ENCODE data around the gene ZDHHC14.

Gene ZDHHC14

DNA sequence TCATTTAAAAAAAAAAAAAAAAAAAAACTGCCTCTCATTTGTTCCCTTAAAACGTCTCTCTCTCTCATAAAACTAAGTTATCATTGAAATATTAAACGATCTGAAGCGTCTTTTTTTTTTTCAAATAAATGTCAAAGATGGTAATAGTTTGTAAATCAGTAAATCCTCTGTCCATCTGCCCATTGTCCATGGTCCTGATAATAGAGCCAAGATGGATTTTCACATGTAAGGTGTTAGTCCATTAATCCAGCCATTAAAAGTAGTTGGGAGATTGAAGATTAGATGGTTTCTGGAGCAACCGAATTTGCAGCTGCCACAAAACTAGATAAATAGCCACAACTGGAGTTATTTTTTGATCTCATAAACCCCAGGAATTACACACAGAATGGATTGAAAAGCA is 296.2 kb downstream of the ZDHHC14 start:
- DNase-seq (ENCODE audit: low read depth, low spot score), result no peak
- no peaks in the 10 kb centered on the region for H3K27me3 ChIP-seq (ENCODE audit: insufficient read depth, insufficient read length)
- H3K9ac ChIP-seq (ENCODE audit: insufficient read length, low read depth), result no peak overlapping the region
- no peak overlapping the region for H3K4me3 ChIP-seq (ENCODE audit: insufficient read length, low read depth)
- H3K9me3 ChIP-seq (ENCODE audit: insufficient read depth, low read length), result no peaks in the 10 kb centered on the region
- H3K4me1 ChIP-seq (ENCODE audit: insufficient read depth, insufficient read length), result no peaks in the 10 kb centered on the region
- H3K36me3 ChIP-seq (ENCODE audit: insufficient read depth, insufficient read length, low read length), result no peaks in the 10 kb centered on the region
- TF ChIP-seq SUZ12 (IDR thresholded peaks at IDR 0.05; ENCODE audit: extremely low read depth, insufficient read depth, insufficient read length), result no peak
- TF ChIP-seq YY1 (IDR thresholded peaks at IDR 0.05; ENCODE audit: insufficient read depth, insufficient read length), result no peak

DNA sequence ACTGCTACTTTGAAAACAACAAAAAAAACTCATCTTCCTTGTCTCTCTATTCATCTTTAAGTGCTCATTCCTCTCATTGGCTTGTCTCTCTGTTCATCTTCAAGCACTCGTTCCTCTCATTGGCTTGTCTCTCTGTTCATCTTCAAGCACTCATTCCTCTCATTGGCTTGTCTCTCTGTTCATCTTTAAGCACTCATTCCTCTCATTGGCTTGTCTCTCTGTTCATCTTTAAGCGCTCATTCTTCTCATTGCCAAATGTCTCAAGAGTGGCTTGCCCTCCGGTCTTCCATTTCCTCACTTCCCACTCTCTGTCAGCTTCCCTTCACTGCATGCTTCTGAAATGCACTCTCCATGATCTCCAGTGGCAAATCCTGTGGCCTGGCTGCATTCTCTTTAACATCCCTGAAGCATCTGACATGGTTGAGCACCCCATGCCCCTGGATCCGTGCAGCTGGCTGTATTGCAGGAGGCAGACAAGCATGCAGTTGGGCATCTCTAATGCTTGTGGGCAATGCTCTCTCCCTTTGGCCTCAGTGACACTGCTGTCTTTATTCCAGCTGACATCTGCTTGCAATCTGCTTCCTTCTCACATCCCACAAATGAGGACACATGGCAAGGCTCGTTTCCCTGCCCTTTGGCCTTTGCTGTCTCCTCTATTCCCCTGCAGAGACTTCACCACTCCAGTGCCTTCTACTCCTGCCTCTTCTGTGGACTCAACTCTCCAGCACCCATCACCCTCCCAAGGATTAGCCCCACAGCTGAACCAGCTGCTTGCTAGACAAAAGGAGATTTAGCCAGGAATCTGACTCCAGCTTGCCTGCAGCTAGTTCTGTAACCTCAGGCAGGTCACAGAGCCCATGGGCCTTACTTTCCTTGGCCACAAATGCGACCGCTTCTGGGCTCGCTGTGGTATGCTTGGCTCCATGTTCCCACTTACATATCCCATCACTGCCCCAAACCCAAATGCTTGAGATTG is 298.9 kb downstream of the ZDHHC14 start:
- no peaks in the 10 kb centered on the region for H3K36me3 ChIP-seq (ENCODE audit: insufficient read depth, insufficient read length, low read length)
- no peaks in the 10 kb centered on the region for H3K9me3 ChIP-seq (ENCODE audit: insufficient read depth, low read length)
- no peaks in the 10 kb centered on the region for H3K4me1 ChIP-seq (ENCODE audit: insufficient read depth, insufficient read length)
- no peak overlapping the region for H3K9ac ChIP-seq (ENCODE audit: insufficient read length, low read depth)
- no peak for DNase-seq (ENCODE audit: low read depth, low spot score)
- no peak for TF ChIP-seq YY1 (IDR thresholded peaks at IDR 0.05; ENCODE audit: insufficient read depth, insufficient read length)
- no peak for TF ChIP-seq ZNF274 (IDR thresholded peaks at IDR 0.05; ENCODE audit: low read depth, low read length)
- no peak for TF ChIP-seq SUZ12 (IDR thresholded peaks at IDR 0.05; ENCODE audit: extremely low read depth, insufficient read depth, insufficient read length)
- H3K4me3 ChIP-seq (ENCODE audit: insufficient read length, low read depth), result no peak overlapping the region
- H3K27me3 ChIP-seq (ENCODE audit: insufficient read depth, insufficient read length), result no peaks in the 10 kb centered on the region

DNA sequence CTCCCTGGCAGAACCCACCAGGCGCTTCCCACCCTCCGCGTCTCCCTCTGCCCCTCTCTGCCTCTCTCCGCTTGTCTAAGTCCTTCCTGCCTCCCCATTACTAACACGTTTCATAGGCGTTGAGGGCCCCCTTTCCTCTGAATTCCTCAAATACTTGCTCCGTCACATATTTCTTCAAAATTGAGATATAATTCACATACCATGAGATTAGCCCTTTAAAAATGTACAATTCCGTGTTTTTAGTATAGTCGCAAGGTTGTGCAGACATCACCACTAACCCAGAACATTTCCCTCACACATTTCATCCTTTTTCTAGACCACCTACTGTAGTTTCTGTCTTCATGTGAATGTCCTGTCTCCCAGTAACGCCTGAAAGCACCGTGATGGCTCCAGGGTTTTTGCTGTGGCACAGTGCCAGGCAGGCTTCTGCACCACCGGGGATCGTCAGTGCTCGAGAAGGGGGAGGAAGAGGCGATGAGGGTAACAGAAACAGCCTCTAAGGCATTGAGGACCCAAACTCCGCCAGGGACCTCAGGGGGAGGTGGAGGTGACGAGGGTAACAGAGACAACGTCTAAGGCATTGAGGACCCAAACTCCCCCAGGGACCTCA is 300.2 kb downstream of the ZDHHC14 start:
- H3K36me3 ChIP-seq (ENCODE audit: insufficient read depth, insufficient read length, low read length), result no peaks in the 10 kb centered on the region
- no peaks in the 10 kb centered on the region for H3K27me3 ChIP-seq (ENCODE audit: insufficient read depth, insufficient read length)
- DNase-seq (ENCODE audit: low read depth, low spot score), result no peak
- H3K9ac ChIP-seq (ENCODE audit: insufficient read length, low read depth), result no peak overlapping the region
- TF ChIP-seq YY1 (IDR thresholded peaks at IDR 0.05; ENCODE audit: insufficient read depth, insufficient read length) (no peak), SUZ12 (IDR thresholded peaks at IDR 0.05; ENCODE audit: extremely low read depth, insufficient read depth, insufficient read length) (no peak)
- no peak overlapping the region for H3K4me3 ChIP-seq (ENCODE audit: insufficient read length, low read depth)
- H3K4me1 ChIP-seq (ENCODE audit: insufficient read depth, insufficient read length), result no peaks in the 10 kb centered on the region
- no peaks in the 10 kb centered on the region for H3K9me3 ChIP-seq (ENCODE audit: insufficient read depth, low read length)

DNA sequence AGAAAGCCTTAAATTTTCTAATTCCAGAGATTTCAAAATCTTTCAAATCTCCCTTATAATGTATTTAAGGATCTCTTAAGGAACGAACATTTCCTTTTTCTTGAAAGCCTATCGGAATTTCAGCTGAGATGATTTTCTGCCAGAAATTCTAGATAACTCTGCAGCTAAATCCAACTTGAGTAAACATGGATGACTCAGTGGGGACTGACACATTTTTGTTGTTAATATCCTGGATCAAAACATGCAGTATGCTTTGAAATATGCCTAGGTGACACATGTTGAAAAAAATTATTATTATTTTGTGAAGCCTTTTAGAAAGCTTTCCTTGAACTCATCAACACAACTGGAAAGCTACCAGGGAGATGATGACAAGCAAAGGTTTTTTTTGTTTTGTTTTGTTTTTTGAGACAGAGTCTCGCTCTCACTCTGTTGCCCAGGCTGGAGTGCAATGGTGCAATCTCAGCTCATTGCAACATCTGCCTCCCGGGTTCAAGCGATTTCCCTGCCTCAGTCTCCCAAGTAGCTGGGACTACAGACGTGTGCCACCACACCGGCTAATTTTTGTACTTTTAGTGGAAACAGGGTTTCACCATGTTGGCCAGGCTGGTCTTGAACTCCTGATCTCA is 302.0 kb downstream of the ZDHHC14 start:
- H3K9ac ChIP-seq (ENCODE audit: insufficient read length, low read depth), result no peak overlapping the region
- H3K9me3 ChIP-seq (ENCODE audit: insufficient read depth, low read length), result no peaks in the 10 kb centered on the region
- no peak overlapping the region for H3K4me3 ChIP-seq (ENCODE audit: insufficient read length, low read depth)
- no peaks in the 10 kb centered on the region for H3K36me3 ChIP-seq (ENCODE audit: insufficient read depth, insufficient read length, low read length)
- H3K27me3 ChIP-seq (ENCODE audit: insufficient read depth, insufficient read length), result no peaks in the 10 kb centered on the region
- H3K4me1 ChIP-seq (ENCODE audit: insufficient read depth, insufficient read length), result no peaks in the 10 kb centered on the region
- TF ChIP-seq ZNF274 (IDR thresholded peaks at IDR 0.05; ENCODE audit: low read depth, low read length), result no peak
- no peak for TF ChIP-seq YY1 (IDR thresholded peaks at IDR 0.05; ENCODE audit: insufficient read depth, insufficient read length)
- no peak for TF ChIP-seq SUZ12 (IDR thresholded peaks at IDR 0.05; ENCODE audit: extremely low read depth, insufficient read depth, insufficient read length)
- no peak for DNase-seq (ENCODE audit: low read depth, low spot score)

DNA sequence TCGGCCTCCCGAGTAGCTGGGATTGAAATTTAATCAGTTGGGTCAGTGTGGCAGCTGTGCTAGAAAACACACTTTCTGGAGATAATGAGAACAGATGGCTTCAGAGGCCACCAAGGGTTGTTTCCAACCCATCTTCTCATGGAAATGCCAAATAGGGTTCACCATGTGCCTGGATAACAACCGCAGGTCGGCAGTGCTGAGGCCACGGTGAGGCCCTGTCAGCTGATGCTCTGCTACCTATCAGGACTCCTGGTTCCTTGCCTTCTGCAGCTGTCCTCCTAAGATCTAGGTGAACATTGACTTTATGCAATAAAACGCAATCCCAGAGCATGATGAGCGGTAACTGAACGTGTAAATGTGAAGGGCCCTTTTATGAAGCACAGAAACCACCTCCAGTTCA is 302.7 kb downstream of the ZDHHC14 start:
- H3K4me3 ChIP-seq (ENCODE audit: insufficient read length, low read depth), result no peak overlapping the region
- H3K9me3 ChIP-seq (ENCODE audit: insufficient read depth, low read length), result no peaks in the 10 kb centered on the region
- no peak overlapping the region for H3K9ac ChIP-seq (ENCODE audit: insufficient read length, low read depth)
- no peak for TF ChIP-seq SUZ12 (IDR thresholded peaks at IDR 0.05; ENCODE audit: extremely low read depth, insufficient read depth, insufficient read length)
- no peak for TF ChIP-seq YY1 (IDR thresholded peaks at IDR 0.05; ENCODE audit: insufficient read depth, insufficient read length)
- no peak for TF ChIP-seq ZNF274 (IDR thresholded peaks at IDR 0.05; ENCODE audit: low read depth, low read length)
- no peak for DNase-seq (ENCODE audit: low read depth, low spot score)
- H3K36me3 ChIP-seq (ENCODE audit: insufficient read depth, insufficient read length, low read length), result no peaks in the 10 kb centered on the region
- H3K27me3 ChIP-seq (ENCODE audit: insufficient read depth, insufficient read length), result no peaks in the 10 kb centered on the region
- no peaks in the 10 kb centered on the region for H3K4me1 ChIP-seq (ENCODE audit: insufficient read depth, insufficient read length)

DNA sequence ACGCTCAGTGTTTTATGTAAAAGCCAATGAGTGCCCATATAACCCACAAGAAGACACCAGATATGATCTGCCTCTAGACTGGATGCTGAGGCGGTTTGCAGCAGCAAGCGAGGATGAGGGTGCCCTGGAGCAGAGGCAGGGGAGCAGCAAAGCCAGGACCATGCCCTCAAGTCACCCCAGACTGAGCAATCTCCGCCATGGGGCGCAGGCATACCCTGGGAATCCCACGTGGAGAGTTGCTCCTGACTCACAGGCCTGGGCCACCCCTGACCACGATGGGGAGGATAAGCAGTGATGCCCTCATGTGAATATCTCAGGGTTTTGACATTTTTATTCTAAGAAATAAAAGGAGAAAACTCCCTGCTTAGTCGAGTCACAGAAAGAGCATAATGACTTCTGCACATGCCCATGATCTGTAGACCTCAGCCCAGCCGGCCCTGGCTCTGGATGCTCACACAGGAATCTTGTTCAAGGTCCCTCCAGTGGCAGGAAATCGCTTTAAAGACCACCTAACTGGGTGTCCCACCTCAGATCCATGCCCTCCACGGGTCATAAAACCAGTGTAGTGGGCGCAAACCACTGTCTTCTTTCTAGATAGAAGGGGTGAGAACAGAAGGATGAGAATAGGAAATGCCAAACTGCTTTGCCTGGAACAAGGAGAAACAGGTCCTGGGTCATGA is 303.8 kb downstream of the ZDHHC14 start:
- Histone ChIP-seq H3K9ac (ENCODE audit: insufficient read length, low read depth) (no peak overlapping the region), H3K4me1 (ENCODE audit: insufficient read depth, insufficient read length) (no peaks in the 10 kb centered on the region), H3K27me3 (ENCODE audit: insufficient read depth, insufficient read length) (no peaks in the 10 kb centered on the region), H3K36me3 (ENCODE audit: insufficient read depth, insufficient read length, low read length) (no peaks in the 10 kb centered on the region), H3K9me3 (ENCODE audit: insufficient read depth, low read length) (no peaks in the 10 kb centered on the region), H3K4me3 (ENCODE audit: insufficient read length, low read depth) (no peak overlapping the region)
- no peak for TF ChIP-seq SUZ12 (IDR thresholded peaks at IDR 0.05; ENCODE audit: extremely low read depth, insufficient read depth, insufficient read length)
- no peak for TF ChIP-seq ZNF274 (IDR thresholded peaks at IDR 0.05; ENCODE audit: low read depth, low read length)
- no peak for TF ChIP-seq YY1 (IDR thresholded peaks at IDR 0.05; ENCODE audit: insufficient read depth, insufficient read length)
- DNase-seq (ENCODE audit: low read depth, low spot score), result no peak
